OCI-LY1 (cell line): ENCODE results near the gene MYRF.

Experiments used
- EZH2 ChIP-seq: fragments of 200-600 bp; sonication (generic), shearing (Covaris generic); IDR thresholded peaks from 2 replicates; pipeline ENCODE4 v1.8.0; 2017; ENCODE audit warnings: borderline replicate concordance, mixed run types, mild to moderate bottlenecking, antibody characterized with exemption, low read length, moderate library complexity, mixed read lengths
- TF ChIP-seq, protein P1 (sequence below): fragments of 200-600 bp; sonication (generic), shearing (Covaris generic); IDR thresholded peaks from 2 replicates; pipeline ENCODE4 v1.5.1; 2017; ENCODE audit warnings: mild to moderate bottlenecking, antibody characterized with exemption, low read length, moderate library complexity, mixed read lengths

GRCh38 chr11:61707574-61707973, 44.9 kb upstream of the MYRF start:
- TF ChIP-seq, protein P1, sequence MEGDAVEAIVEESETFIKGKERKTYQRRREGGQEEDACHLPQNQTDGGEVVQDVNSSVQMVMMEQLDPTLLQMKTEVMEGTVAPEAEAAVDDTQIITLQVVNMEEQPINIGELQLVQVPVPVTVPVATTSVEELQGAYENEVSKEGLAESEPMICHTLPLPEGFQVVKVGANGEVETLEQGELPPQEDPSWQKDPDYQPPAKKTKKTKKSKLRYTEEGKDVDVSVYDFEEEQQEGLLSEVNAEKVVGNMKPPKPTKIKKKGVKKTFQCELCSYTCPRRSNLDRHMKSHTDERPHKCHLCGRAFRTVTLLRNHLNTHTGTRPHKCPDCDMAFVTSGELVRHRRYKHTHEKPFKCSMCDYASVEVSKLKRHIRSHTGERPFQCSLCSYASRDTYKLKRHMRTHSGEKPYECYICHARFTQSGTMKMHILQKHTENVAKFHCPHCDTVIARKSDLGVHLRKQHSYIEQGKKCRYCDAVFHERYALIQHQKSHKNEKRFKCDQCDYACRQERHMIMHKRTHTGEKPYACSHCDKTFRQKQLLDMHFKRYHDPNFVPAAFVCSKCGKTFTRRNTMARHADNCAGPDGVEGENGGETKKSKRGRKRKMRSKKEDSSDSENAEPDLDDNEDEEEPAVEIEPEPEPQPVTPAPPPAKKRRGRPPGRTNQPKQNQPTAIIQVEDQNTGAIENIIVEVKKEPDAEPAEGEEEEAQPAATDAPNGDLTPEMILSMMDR, result no peak
- no peak for TF ChIP-seq EZH2
